ENCODE data around the gene SEMA3C. TPM values are rescaled to one million over a fixed set of nuclear protein-coding genes. Genes with fewer than 3 reads are reported as not detected.

Gene SEMA3C
- total and polyA plus RNA-seq, 2 donors (not counting 1 experiment from before 2014, with no cell fraction given), result 0.06 TPM; not detected in 1

- ATAC-seq (ENCODE audit: low read depth) (no peak), DNase-seq (no peak)
- CTCF ChIA-PET, result no interaction called here
- no peak overlapping the region for H3K9ac ChIP-seq (ENCODE audit: low read length)
- H3K4me3 ChIP-seq (ENCODE audit: control extremely low read depth in 1 of 5, extremely low read depth in 1 of 5, insufficient read depth in 1 of 5, low read depth in 2 of 5, low read length in 4 of 5), result no peak overlapping the region
- peaks cover 3% of the 10 kb centered on the region for H3K9me3 Mint-ChIP-seq (ENCODE audit: insufficient read depth)
- H4K20me1 ChIP-seq (ENCODE audit: control insufficient read depth, insufficient read depth, low read length, poor library complexity, severe bottlenecking), result no peaks in the 10 kb centered on the region
- no peak overlapping the region for H2AFZ ChIP-seq (ENCODE audit: insufficient read depth, low read depth, low read length, poor library complexity, severe bottlenecking)
- no peaks in the 10 kb centered on the region for H3K9me3 ChIP-seq (ENCODE audit: control extremely low read depth in 1 of 3, control insufficient read depth in 2 of 3, insufficient read depth in 1 of 3, low read length in 2 of 3)
- H3K79me2 ChIP-seq (ENCODE audit: control insufficient read depth, insufficient read depth, low read length), result no peaks in the 10 kb centered on the region
- 100% methylated on average over 1 of the region's 2 CpGs for WGBS (ENCODE audit: insufficient coverage)
- no peak overlapping the region for H3K27ac ChIP-seq (ENCODE audit: low read length in 2 of 2)
- POLR2A ChIA-PET, result no interaction called here
- no peaks in the 10 kb centered on the region for H3K4me1 ChIP-seq (ENCODE audit: control insufficient read depth in 2 of 2, insufficient read depth in 2 of 2, low read length in 2 of 2)
- no peak overlapping the region for H3K4me2 ChIP-seq (replicated peaks; ENCODE audit: low read depth, low read length, poor library complexity, severe bottlenecking)
- no peaks in the 10 kb centered on the region for H3K36me3 ChIP-seq (replicated peaks in 1 of 2; ENCODE audit: control extremely low read depth in 1 of 2, control insufficient read depth in 1 of 2, extremely low read depth in 1 of 2, insufficient read depth in 2 of 2, low read length in 1 of 2)
- no peaks in the 10 kb centered on the region for H3K27me3 Mint-ChIP-seq
- no peaks in the 10 kb centered on the region for H3K4me1 Mint-ChIP-seq
- intact Hi-C loops (cut with micrococcal nuclease), result no loop called here
- no peaks in the 10 kb centered on the region for H3K27me3 ChIP-seq (replicated peaks in 1 of 4; ENCODE audit: control extremely low read depth in 1 of 4, control insufficient read depth in 3 of 4, insufficient read depth in 4 of 4, low read length in 3 of 4)
- no peak overlapping the region for H3K4me3 Mint-ChIP-seq
- TF ChIP-seq EZH2 (IDR thresholded peaks at IDR 0.05; ENCODE audit: borderline replicate concordance, insufficient read depth, low read depth, low read length, poor library complexity, severe bottlenecking) (no peak), CTCF (IDR thresholded peaks at IDR 0.05) (no peak)
- no peak overlapping the region for H3K27ac Mint-ChIP-seq
Measured at GRCh38 chr7:80770675-80771081, 148.2 kb downstream of the SEMA3C start.

GRCh38 chr7:80770061-80770460, 148.8 kb downstream of the SEMA3C start:
- no peak overlapping the region for H3K27ac ChIP-seq (ENCODE audit: low read length in 2 of 2)
- TF ChIP-seq CTCF (IDR thresholded peaks at IDR 0.05) (no peak), EZH2 (IDR thresholded peaks at IDR 0.05; ENCODE audit: borderline replicate concordance, insufficient read depth, low read depth, low read length, poor library complexity, severe bottlenecking) (no peak)
- intact Hi-C loops (cut with micrococcal nuclease), result no loop called here
- H3K9me3 ChIP-seq (ENCODE audit: control extremely low read depth in 1 of 3, control insufficient read depth in 2 of 3, insufficient read depth in 1 of 3, low read length in 2 of 3), result no peaks in the 10 kb centered on the region
- H3K27me3 Mint-ChIP-seq, result no peaks in the 10 kb centered on the region
- no peaks in the 10 kb centered on the region for H4K20me1 ChIP-seq (ENCODE audit: control insufficient read depth, insufficient read depth, low read length, poor library complexity, severe bottlenecking)
- no peak overlapping the region for H3K27ac Mint-ChIP-seq
- no peak for ATAC-seq (ENCODE audit: low read depth)
- H3K36me3 ChIP-seq (replicated peaks in 1 of 2; ENCODE audit: control extremely low read depth in 1 of 2, control insufficient read depth in 1 of 2, extremely low read depth in 1 of 2, insufficient read depth in 2 of 2, low read length in 1 of 2), result no peaks in the 10 kb centered on the region
- ChIA-PET POLR2A (no interaction called here), CTCF (no interaction called here)
- no peak overlapping the region for H3K9ac ChIP-seq (ENCODE audit: low read length)
- H3K4me1 Mint-ChIP-seq, result no peaks in the 10 kb centered on the region
- H3K9me3 Mint-ChIP-seq (ENCODE audit: insufficient read depth), result peaks cover 3% of the 10 kb centered on the region
- H3K27me3 ChIP-seq (replicated peaks in 1 of 4; ENCODE audit: control extremely low read depth in 1 of 4, control insufficient read depth in 3 of 4, insufficient read depth in 4 of 4, low read length in 3 of 4), result no peaks in the 10 kb centered on the region
- no peaks in the 10 kb centered on the region for H3K4me1 ChIP-seq (ENCODE audit: control insufficient read depth in 2 of 2, insufficient read depth in 2 of 2, low read length in 2 of 2)
- H3K4me3 Mint-ChIP-seq, result no peak overlapping the region
- H3K4me2 ChIP-seq (replicated peaks; ENCODE audit: low read depth, low read length, poor library complexity, severe bottlenecking), result no peak overlapping the region
- H3K4me3 ChIP-seq (ENCODE audit: control extremely low read depth in 1 of 5, extremely low read depth in 1 of 5, insufficient read depth in 1 of 5, low read depth in 2 of 5, low read length in 4 of 5), result no peak overlapping the region
- DNase-seq, result no peak
- no peak overlapping the region for H2AFZ ChIP-seq (ENCODE audit: insufficient read depth, low read depth, low read length, poor library complexity, severe bottlenecking)
- WGBS (ENCODE audit: insufficient coverage), result no CpG with 5 or more reads among the region's 1 CpG
- H3K79me2 ChIP-seq (ENCODE audit: control insufficient read depth, insufficient read depth, low read length), result no peaks in the 10 kb centered on the region

Data from B cell (primary cell).